Upper lobe of left lung (tissue), 6 donors: ENCODE results near the gene QPCTL. TPM values are rescaled to one million over a fixed set of nuclear protein-coding genes. Genes with fewer than 3 reads are reported as not detected.

Source experiments
- ATAC-seq, 2 donors: fragments of 200-7000 bp; cut with Tn5 transposase; one replicate each; pipeline ENCODE4 v1.9.1; 2022; ENCODE audit warnings: mild to moderate bottlenecking in 2 of 2, moderate library complexity in 2 of 2; ENCODE audit not compliant: low FRiP score in 2 of 2
- DNase-seq, 2 donors: peaks; one replicate each; pipeline ENCODE4 v3.0.0-alpha.2; 2019 to 2020
- H3K27ac ChIP-seq, 4 donors: fragments of 200-600 bp; sonication (generic); one replicate each; pipeline ENCODE4 v1.5.1; 2016 to 2019
- H3K27me3 ChIP-seq, 4 donors: fragments of 200-600 bp; sonication (generic); one replicate each; pipeline ENCODE4 v1.5.1; 2017 to 2019
- H3K36me3 ChIP-seq, 4 donors: fragments of 200-600 bp; sonication (generic); one replicate each; pipeline ENCODE4 v1.5.1; 2016 to 2019
- H3K4me1 ChIP-seq, 4 donors: fragments of 200-600 bp; sonication (generic); one replicate each; pipeline ENCODE4 v1.5.1; 2018 to 2019
- H3K4me3 ChIP-seq, 4 donors: fragments of 200-600 bp; sonication (generic); one replicate each; pipeline ENCODE4 v1.5.1; 2017 to 2019; ENCODE audit warnings: mild to moderate bottlenecking in 2 of 4, moderate library complexity in 1 of 4
- H3K9me3 ChIP-seq, 4 donors: fragments of 200-600 bp; sonication (generic); one replicate each; pipeline ENCODE4 v1.5.1; 2018 to 2019
- EP300 ChIP-seq, 4 donors: sonication (generic); formaldehyde crosslinking; IDR thresholded peaks; one replicate each; pipeline ENCODE4 v1.5.1; 2017; ENCODE audit warnings: antibody characterized with exemption in 4 of 4, control low read depth in 2 of 4
- POLR2A ChIP-seq, 4 donors: fragments of 450-650 bp; IDR thresholded peaks; one replicate each; pipeline ENCODE4 v1.5.1; 2016 to 2017; ENCODE audit warnings: antibody characterized with exemption in 4 of 4, mild to moderate bottlenecking in 2 of 4
- POLR2AphosphoS5 ChIP-seq, 2 donors: sonication (generic); formaldehyde crosslinking; IDR thresholded peaks; one replicate each; pipeline ENCODE4 v1.5.1; 2017; ENCODE audit warnings: antibody characterized with exemption in 2 of 2
- WGBS, 2 donors: methylation state at CpG; one replicate each; pipeline ENCODE4 v1.1.5; 2017 to 2018; 5-methylcytosine and 5-hydroxymethylcytosine counted together
- total RNA-seq, 6 donors: library from RNA; depleted of rRNA in 4 of 6; stranded (reverse); fragments of >200 nt in 4 of 6; gene quantifications; one replicate each; pipeline versions ENCODE4 v1.1.0 to v1.2.1, GENCODE V29; 2016 to 2021
- TF ChIP-seq, protein P1 (sequence below), 6 experiments: fragments of 450-650 bp in 4 of 6; fragments of 200-600 bp in 2 of 6; sonication (generic) in 2 of 6; IDR thresholded peaks; one replicate each; pipeline ENCODE4 v1.5.1; 2016 to 2019; ENCODE audit warnings: antibody characterized with exemption in 6 of 6
- donor health status: DM: no; HTN: no; CAD: no; lungs with moderate emphysema.
- donor health status: DM: no; HTN: yes; CAD: no; lungs with severe emphysema.

The QPCTL gene
- total RNA-seq, 6 donors from 2014 or later, result 7.1 to 18.3 (median 10.1) TPM

GRCh38 chr19:45653634-45654033, 38.8 kb upstream of the QPCTL start:
- no peak for DNase-seq
- Histone ChIP-seq H3K4me3 (no peak overlapping the region), H3K9me3 (no peaks in the 10 kb centered on the region), H3K27me3 (no peaks in the 10 kb centered on the region), H3K27ac (no peak overlapping the region), H3K4me1 (no peaks in the 10 kb centered on the region), H3K36me3 (no peaks in the 10 kb centered on the region)
- TF ChIP-seq POLR2AphosphoS5 (IDR thresholded peaks at IDR 0.05) (no peak), EP300 (IDR thresholded peaks at IDR 0.05) (no peak), POLR2A (IDR thresholded peaks at IDR 0.05) (no peak)
- TF ChIP-seq, protein P1, sequence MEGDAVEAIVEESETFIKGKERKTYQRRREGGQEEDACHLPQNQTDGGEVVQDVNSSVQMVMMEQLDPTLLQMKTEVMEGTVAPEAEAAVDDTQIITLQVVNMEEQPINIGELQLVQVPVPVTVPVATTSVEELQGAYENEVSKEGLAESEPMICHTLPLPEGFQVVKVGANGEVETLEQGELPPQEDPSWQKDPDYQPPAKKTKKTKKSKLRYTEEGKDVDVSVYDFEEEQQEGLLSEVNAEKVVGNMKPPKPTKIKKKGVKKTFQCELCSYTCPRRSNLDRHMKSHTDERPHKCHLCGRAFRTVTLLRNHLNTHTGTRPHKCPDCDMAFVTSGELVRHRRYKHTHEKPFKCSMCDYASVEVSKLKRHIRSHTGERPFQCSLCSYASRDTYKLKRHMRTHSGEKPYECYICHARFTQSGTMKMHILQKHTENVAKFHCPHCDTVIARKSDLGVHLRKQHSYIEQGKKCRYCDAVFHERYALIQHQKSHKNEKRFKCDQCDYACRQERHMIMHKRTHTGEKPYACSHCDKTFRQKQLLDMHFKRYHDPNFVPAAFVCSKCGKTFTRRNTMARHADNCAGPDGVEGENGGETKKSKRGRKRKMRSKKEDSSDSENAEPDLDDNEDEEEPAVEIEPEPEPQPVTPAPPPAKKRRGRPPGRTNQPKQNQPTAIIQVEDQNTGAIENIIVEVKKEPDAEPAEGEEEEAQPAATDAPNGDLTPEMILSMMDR (IDR thresholded peaks at IDR 0.05), result no peak
- no peak for ATAC-seq
- WGBS, 2 donors, result 63% methylated on average over 5 of the region's 5 CpGs

DNA sequence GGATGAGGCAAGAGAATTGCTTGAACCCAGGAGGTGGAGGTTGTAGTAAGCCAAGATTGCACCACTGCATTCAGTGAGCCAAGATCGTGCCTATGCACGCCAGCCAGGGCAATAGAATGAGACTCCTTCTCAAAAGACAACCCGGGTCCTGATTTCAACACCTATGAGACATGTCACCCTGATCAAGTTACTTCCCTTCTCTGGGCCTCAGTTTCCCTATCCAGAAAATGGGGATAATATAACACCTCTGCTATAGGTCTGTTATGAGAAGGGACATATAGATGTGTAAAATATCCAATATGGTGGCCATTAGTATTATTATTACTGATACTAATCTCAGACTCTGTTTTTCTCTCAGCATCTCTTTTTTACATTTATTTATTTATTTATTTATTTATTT, 37.4 kb upstream of the QPCTL start:
- Histone ChIP-seq H3K27me3 (no peaks in the 10 kb centered on the region), H3K36me3 (no peaks in the 10 kb centered on the region), H3K9me3 (no peaks in the 10 kb centered on the region), H3K27ac (no peak overlapping the region), H3K4me1 (no peaks in the 10 kb centered on the region), H3K4me3 (no peak overlapping the region)
- 75 to 76% methylated on average over 3 of the region's 3 CpGs for WGBS, 2 donors
- TF ChIP-seq POLR2AphosphoS5 (IDR thresholded peaks at IDR 0.05), result no peak
- TF ChIP-seq EP300 (IDR thresholded peaks at IDR 0.05), result no peak
- no peak for TF ChIP-seq POLR2A (IDR thresholded peaks at IDR 0.05)
- TF ChIP-seq, protein P1 (IDR thresholded peaks at IDR 0.05), result no peak
- no peak for DNase-seq
- no peak for ATAC-seq

DNA sequence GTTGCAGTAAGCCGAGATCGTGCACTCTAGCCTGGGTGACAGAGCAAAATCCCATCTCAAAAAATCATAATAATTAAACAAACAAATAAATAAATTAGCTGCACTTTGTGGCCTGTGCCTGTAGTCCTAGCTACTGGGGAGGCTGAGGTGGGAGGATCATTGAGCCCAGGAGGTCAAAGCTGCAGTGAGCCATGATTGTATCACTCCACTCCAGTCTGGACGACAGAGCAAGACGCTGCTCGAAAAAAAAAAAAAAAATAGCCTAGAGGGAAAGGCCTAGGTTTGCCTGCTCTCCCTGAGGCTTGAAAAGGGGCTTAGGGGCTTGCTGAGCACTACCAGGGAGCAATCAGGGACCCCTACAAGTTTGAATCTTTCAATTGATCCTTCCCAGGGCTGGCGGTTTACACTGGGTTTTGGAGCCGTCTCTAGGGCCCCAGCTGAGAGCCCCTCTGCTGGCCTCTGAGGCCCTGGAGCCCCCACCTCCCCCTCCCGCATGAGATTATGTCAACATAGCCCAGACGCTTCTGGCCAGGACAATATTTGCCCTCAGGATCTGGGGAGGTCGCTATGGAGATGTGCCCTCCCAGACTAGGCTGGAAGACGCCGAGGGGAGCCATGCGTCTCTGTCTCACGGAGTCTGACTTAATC, 34.8 kb upstream of the QPCTL start:
- ATAC-seq, result no peak
- Histone ChIP-seq H3K27me3 (no peaks in the 10 kb centered on the region), H3K36me3 (no peaks in the 10 kb centered on the region), H3K4me3 (no peak overlapping the region), H3K9me3 (no peaks in the 10 kb centered on the region), H3K27ac (no peak overlapping the region), H3K4me1 (no peaks in the 10 kb centered on the region)
- DNase-seq, result no peak
- 32 to 48% methylated on average over 14 of the region's 14 CpGs for WGBS, 2 donors
- TF ChIP-seq POLR2A (IDR thresholded peaks at IDR 0.05) (no peak), POLR2AphosphoS5 (IDR thresholded peaks at IDR 0.05) (no peak), EP300 (IDR thresholded peaks at IDR 0.05) (no peak)
- TF ChIP-seq, protein P1 (IDR thresholded peaks at IDR 0.05), result no peak

DNA sequence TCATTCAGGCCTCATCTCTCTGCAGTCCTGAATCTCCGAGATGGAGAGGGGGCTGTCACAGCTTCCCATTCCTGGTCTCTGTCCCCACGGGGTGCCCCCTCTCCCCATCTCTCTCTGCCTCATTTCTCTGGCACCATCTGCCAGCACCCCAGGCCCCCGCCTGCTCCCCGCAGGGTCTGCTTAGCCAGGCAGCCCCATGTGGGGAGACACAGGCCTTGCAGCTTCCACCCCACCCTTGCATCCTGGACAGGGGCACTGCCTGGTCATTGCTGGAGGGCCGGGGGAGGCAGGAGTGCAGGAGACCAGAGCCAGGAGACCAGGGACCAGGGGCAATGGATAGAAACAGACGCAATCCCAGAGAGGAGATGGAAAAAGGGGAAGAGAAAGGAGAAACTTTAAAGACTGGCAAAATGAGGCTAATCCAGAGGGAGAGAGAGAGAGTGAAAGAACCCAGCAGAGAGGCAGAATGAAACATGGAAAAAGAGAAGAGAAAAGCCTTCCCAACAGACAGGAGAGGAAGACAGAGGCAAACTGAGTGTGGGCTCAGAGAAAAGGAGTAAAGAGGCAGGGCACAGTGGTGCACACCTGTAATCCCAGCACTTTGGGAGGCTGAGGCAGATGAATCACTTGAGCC, 33.3 kb upstream of the QPCTL start:
- 67 to 74% methylated on average over 6 of the region's 6 CpGs for WGBS, 2 donors
- H3K4me3 ChIP-seq, result no peak overlapping the region

More for the DNA sequence above, 33.3 kb upstream of the QPCTL start:
- H3K4me1 ChIP-seq, result no peaks in the 10 kb centered on the region
- DNase-seq (no peak), ATAC-seq (peak in 1 of 2 donors; percentile 24)
- no peak for TF ChIP-seq POLR2A (IDR thresholded peaks at IDR 0.05)
- TF ChIP-seq, protein P1 (IDR thresholded peaks at IDR 0.05), result no peak
- no peaks in the 10 kb centered on the region for H3K27me3 ChIP-seq
- no peaks in the 10 kb centered on the region for H3K36me3 ChIP-seq
- H3K9me3 ChIP-seq, result no peaks in the 10 kb centered on the region
- H3K27ac ChIP-seq, result no peak overlapping the region
